ENCODE measurements around the gene HSD17B1. TPM values are rescaled to one million over a fixed set of nuclear protein-coding genes. Genes with fewer than 3 reads are reported as not detected.

The HSD17B1 gene
- total RNA-seq, 1 donor from 2014 or later: 0.64 TPM

- peak overlapping the region; percentile 98 for H3K4me3 Mint-ChIP-seq (ENCODE audit: unreplicated experiment)
- peaks cover 12% of the 10 kb centered on the region for H3K27me3 Mint-ChIP-seq (ENCODE audit: unreplicated experiment)
- TF ChIP-seq CTCF (IDR thresholded peaks at IDR 0.05; ENCODE audit: unreplicated experiment): peak; percentile 52
- H3K36me3 Mint-ChIP-seq (ENCODE audit: low read depth, unreplicated experiment): peaks cover 32% of the 10 kb centered on the region
- DNase-seq (ENCODE audit: low spot score): peak; percentile 81
- H3K27ac Mint-ChIP-seq (ENCODE audit: unreplicated experiment): peak overlapping the region; percentile 57
- H3K4me1 Mint-ChIP-seq (ENCODE audit: unreplicated experiment): peaks cover 24% of the 10 kb centered on the region
- H3K9me3 Mint-ChIP-seq (ENCODE audit: unreplicated experiment): no peaks in the 10 kb centered on the region
These were observed 25.7 kb downstream of the HSD17B1 start for GRCh38 chr17:42578282-42578869.

- Mint-ChIP-seq H3K4me1 (ENCODE audit: unreplicated experiment) (peaks cover 17% of the 10 kb centered on the region), H3K9me3 (ENCODE audit: unreplicated experiment) (no peaks in the 10 kb centered on the region), H3K27me3 (ENCODE audit: unreplicated experiment) (peaks cover 10% of the 10 kb centered on the region), H3K27ac (ENCODE audit: unreplicated experiment) (no peak overlapping the region), H3K36me3 (ENCODE audit: low read depth, unreplicated experiment) (peaks cover 38% of the 10 kb centered on the region), H3K4me3 (ENCODE audit: unreplicated experiment) (peak overlapping the region; percentile 7)
- TF ChIP-seq CTCF (IDR thresholded peaks at IDR 0.05; ENCODE audit: unreplicated experiment): no peak
- DNase-seq (ENCODE audit: low spot score): no peak
These were observed 27.2 kb downstream of the HSD17B1 start for GRCh38 chr17:42579794-42580551.

- no peak overlapping the region for H3K27ac Mint-ChIP-seq (ENCODE audit: unreplicated experiment)
- no peak for DNase-seq (ENCODE audit: low spot score)
- H3K4me1 Mint-ChIP-seq (ENCODE audit: unreplicated experiment): peaks cover 12% of the 10 kb centered on the region
- H3K9me3 Mint-ChIP-seq (ENCODE audit: unreplicated experiment): no peaks in the 10 kb centered on the region
- no peak overlapping the region for H3K4me3 Mint-ChIP-seq (ENCODE audit: unreplicated experiment)
- peaks cover 9% of the 10 kb centered on the region for H3K27me3 Mint-ChIP-seq (ENCODE audit: unreplicated experiment)
- no peak for TF ChIP-seq CTCF (IDR thresholded peaks at IDR 0.05; ENCODE audit: unreplicated experiment)
- peaks cover 33% of the 10 kb centered on the region for H3K36me3 Mint-ChIP-seq (ENCODE audit: low read depth, unreplicated experiment)
These were observed 29.1 kb downstream of the HSD17B1 start for GRCh38 chr17:42581744-42582270.

- Mint-ChIP-seq H3K27ac (ENCODE audit: unreplicated experiment) (no peak overlapping the region), H3K27me3 (ENCODE audit: unreplicated experiment) (peaks cover 5% of the 10 kb centered on the region), H3K4me3 (ENCODE audit: unreplicated experiment) (peak overlapping the region; percentile 23), H3K4me1 (ENCODE audit: unreplicated experiment) (no peaks in the 10 kb centered on the region), H3K9me3 (ENCODE audit: unreplicated experiment) (no peaks in the 10 kb centered on the region), H3K36me3 (ENCODE audit: low read depth, unreplicated experiment) (peaks cover 41% of the 10 kb centered on the region)
- no peak for TF ChIP-seq CTCF (IDR thresholded peaks at IDR 0.05; ENCODE audit: unreplicated experiment)
- no peak for DNase-seq (ENCODE audit: low spot score)
These were observed 32.2 kb downstream of the HSD17B1 start for GRCh38 chr17:42584880-42585279.

- TF ChIP-seq CTCF (IDR thresholded peaks at IDR 0.05; ENCODE audit: unreplicated experiment): no peak
- peaks cover 41% of the 10 kb centered on the region for H3K36me3 Mint-ChIP-seq (ENCODE audit: low read depth, unreplicated experiment)
These were observed 32.6 kb downstream of the HSD17B1 start for GRCh38 chr17:42585353-42585752.

More at GRCh38 chr17:42585353-42585752, 32.6 kb downstream of the HSD17B1 start:
- peaks cover 5% of the 10 kb centered on the region for H3K27me3 Mint-ChIP-seq (ENCODE audit: unreplicated experiment)
- no peak for DNase-seq (ENCODE audit: low spot score)
- no peak overlapping the region for H3K27ac Mint-ChIP-seq (ENCODE audit: unreplicated experiment)
- H3K4me3 Mint-ChIP-seq (ENCODE audit: unreplicated experiment): peak overlapping the region; percentile 23
- H3K9me3 Mint-ChIP-seq (ENCODE audit: unreplicated experiment): no peaks in the 10 kb centered on the region
- H3K4me1 Mint-ChIP-seq (ENCODE audit: unreplicated experiment): no peaks in the 10 kb centered on the region
